Measurements from ENCODE around the gene TSPAN18. TPM values are rescaled to one million over a fixed set of nuclear protein-coding genes. Genes with fewer than 3 reads are reported as not detected.

Gene TSPAN18
- total RNA-seq, 2 donors from 2014 or later, result 3.4 to 13.4 TPM

DNA sequence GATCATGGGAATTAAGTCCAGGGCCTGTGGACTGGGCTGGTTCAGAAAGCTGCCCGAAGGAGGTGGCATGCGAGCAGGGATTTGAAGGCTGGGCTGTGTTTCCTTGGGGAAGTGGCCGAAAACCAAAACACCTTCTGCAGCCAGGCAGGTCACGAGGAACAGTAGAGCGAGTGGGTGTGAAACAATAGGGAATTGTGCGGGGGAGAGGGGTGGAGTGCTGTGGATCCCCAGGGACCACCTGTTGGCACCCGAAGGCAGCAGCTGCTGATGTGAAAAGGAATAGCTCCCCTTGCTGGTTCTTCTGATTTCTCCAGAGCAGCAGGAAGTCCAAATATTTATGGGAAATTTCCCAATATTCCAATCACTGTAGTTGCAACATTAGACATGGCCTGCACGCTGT lies 199.3 kb downstream of the TSPAN18 start:
- H3K36me3 ChIP-seq, result no peaks in the 10 kb centered on the region
- H3K4me1 ChIP-seq, result no peaks in the 10 kb centered on the region
- no peak for DNase-seq
- intact Hi-C loops (cut with DNase I), result loop anchor here (2.0 to 5.0 kb wide), 2 partner anchors 179 to 406 kb away; no protein-coding TSS in a partner anchor
- H3K27ac ChIP-seq, result no peak overlapping the region
- no peak overlapping the region for H3K4me3 ChIP-seq
- TF ChIP-seq, protein P1, sequence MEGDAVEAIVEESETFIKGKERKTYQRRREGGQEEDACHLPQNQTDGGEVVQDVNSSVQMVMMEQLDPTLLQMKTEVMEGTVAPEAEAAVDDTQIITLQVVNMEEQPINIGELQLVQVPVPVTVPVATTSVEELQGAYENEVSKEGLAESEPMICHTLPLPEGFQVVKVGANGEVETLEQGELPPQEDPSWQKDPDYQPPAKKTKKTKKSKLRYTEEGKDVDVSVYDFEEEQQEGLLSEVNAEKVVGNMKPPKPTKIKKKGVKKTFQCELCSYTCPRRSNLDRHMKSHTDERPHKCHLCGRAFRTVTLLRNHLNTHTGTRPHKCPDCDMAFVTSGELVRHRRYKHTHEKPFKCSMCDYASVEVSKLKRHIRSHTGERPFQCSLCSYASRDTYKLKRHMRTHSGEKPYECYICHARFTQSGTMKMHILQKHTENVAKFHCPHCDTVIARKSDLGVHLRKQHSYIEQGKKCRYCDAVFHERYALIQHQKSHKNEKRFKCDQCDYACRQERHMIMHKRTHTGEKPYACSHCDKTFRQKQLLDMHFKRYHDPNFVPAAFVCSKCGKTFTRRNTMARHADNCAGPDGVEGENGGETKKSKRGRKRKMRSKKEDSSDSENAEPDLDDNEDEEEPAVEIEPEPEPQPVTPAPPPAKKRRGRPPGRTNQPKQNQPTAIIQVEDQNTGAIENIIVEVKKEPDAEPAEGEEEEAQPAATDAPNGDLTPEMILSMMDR (IDR thresholded peaks at IDR 0.05), result no peak
- no peaks in the 10 kb centered on the region for H3K27me3 ChIP-seq
- no peaks in the 10 kb centered on the region for H3K9me3 ChIP-seq
- H3K9ac ChIP-seq (ENCODE audit: low read depth in 2 of 2, low read length in 2 of 2), result no peak overlapping the region

DNA sequence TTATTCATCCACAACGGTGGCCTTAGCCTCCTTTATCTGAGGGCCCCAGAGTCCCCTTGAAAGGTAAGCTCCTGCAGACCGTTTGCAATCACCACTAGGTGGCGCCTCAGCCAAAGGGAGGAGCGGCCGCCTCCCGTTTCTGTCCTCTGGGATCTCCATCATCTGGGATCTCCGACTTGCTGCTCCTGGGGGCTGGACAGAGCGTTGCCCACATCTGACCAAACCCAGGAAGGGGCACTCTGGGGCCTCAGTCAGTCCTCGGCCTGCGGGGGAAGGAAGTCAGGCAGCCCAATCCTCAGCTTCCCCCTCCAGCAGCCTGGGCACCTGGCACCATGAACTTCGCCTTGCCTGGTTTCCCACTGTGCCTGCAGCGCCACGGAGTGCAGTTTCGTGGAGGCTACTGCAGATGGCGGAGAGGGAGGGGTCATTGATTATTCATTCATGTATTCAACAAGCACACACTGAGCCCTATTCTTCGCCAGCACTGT lies 200.5 kb downstream of the TSPAN18 start:
- Histone ChIP-seq H3K36me3 (no peaks in the 10 kb centered on the region), H3K9me3 (no peaks in the 10 kb centered on the region), H3K4me1 (no peaks in the 10 kb centered on the region), H3K9ac (ENCODE audit: low read depth in 2 of 2, low read length in 2 of 2) (no peak overlapping the region), H3K4me3 (no peak overlapping the region), H3K27me3 (no peaks in the 10 kb centered on the region), H3K27ac (no peak overlapping the region)
- TF ChIP-seq, protein P1 (IDR thresholded peaks at IDR 0.05), result peak; percentile 84
- DNase-seq, result peak; percentile 77
- intact Hi-C loops (cut with DNase I), result loop anchor here (2.0 to 5.0 kb wide), 2 partner anchors 178 to 405 kb away; no protein-coding TSS in a partner anchor

GRCh38 chr11:44928144-44928543 lies 201.4 kb downstream of the TSPAN18 start:
- Histone ChIP-seq H3K36me3 (no peaks in the 10 kb centered on the region), H3K9me3 (no peaks in the 10 kb centered on the region), H3K4me3 (no peak overlapping the region), H3K9ac (ENCODE audit: low read depth in 2 of 2, low read length in 2 of 2) (no peak overlapping the region), H3K27me3 (no peaks in the 10 kb centered on the region), H3K27ac (no peak overlapping the region), H3K4me1 (no peaks in the 10 kb centered on the region)
- intact Hi-C loops (cut with DNase I), result loop anchor here (5.0 kb wide), 1 partner anchor 404 kb away; no protein-coding TSS in a partner anchor
- DNase-seq, result no peak
- TF ChIP-seq, protein P1 (IDR thresholded peaks at IDR 0.05), result no peak

- TF ChIP-seq, protein P1 (IDR thresholded peaks at IDR 0.05), result no peak
- intact Hi-C loops (cut with DNase I), result loop anchor here (5.0 kb wide), 1 partner anchor 403 kb away; no protein-coding TSS in a partner anchor
- Histone ChIP-seq H3K27me3 (no peaks in the 10 kb centered on the region), H3K4me1 (no peaks in the 10 kb centered on the region), H3K9me3 (no peaks in the 10 kb centered on the region), H3K4me3 (no peak overlapping the region), H3K36me3 (no peaks in the 10 kb centered on the region), H3K27ac (no peak overlapping the region), H3K9ac (ENCODE audit: low read depth in 2 of 2, low read length in 2 of 2) (no peak overlapping the region)
- DNase-seq, result no peak
These were observed 202.1 kb downstream of the TSPAN18 start for GRCh38 chr11:44928816-44929215.

GRCh38 chr11:44930588-44931302 lies 204.0 kb downstream of the TSPAN18 start:
- no peaks in the 10 kb centered on the region for H3K9me3 ChIP-seq
- DNase-seq, result no peak
- H3K27me3 ChIP-seq, result no peaks in the 10 kb centered on the region
- no peak overlapping the region for H3K27ac ChIP-seq
- no peak overlapping the region for H3K4me3 ChIP-seq
- H3K4me1 ChIP-seq, result no peaks in the 10 kb centered on the region
- no peaks in the 10 kb centered on the region for H3K36me3 ChIP-seq
- TF ChIP-seq, protein P1 (IDR thresholded peaks at IDR 0.05), result no peak
- no peak overlapping the region for H3K9ac ChIP-seq (ENCODE audit: low read depth in 2 of 2, low read length in 2 of 2)
- intact Hi-C loops (cut with DNase I), result loop anchor here (5.0 kb wide), 1 partner anchor 357 kb away; the partner anchor contains the start of gene SYT13

All from colonic mucosa (tissue), 4 donors.